GM12878 (cell line): ENCODE data around the gene PLXNA4. TPM values are rescaled to one million over a fixed set of nuclear protein-coding genes. Genes with fewer than 3 reads are reported as not detected.

Experiments used
- ATAC-seq: fragments of 200-7000 bp; cut with Tn5 transposase; 3 replicates; pipeline ENCODE4 v1.9.1; 2020; ENCODE audit warnings: mild to moderate bottlenecking, moderate library complexity
- BruUV-seq: library from RNA; stranded (reverse); fragments of 400-500 nt; replicated peaks from 2 replicates; lab custom pipeline; 2021; lab: Mats Ljungman, UMichigan
- CTCF ChIA-PET: fragments of 300-600 bp; sonication (Branson Sonifier 250); formaldehyde crosslinking; extraction: SDS; loops from one replicate; lab custom pipeline; 2021; ENCODE audit warnings: inconsistent platforms; lab: Yijun Ruan, JAX
- POLR2A ChIA-PET: fragments of 350-600 bp; formaldehyde crosslinking; extraction: SDS; loops from one replicate; lab custom pipeline; 2021; ENCODE audit warnings: inconsistent platforms; lab: Charles Lee
- RAD21 ChIA-PET: fragments of 300-600 bp; sonication (Branson Sonifier 250); formaldehyde crosslinking; loops from one replicate; lab custom pipeline; 2023; ENCODE audit warnings: antibody characterized with exemption; ENCODE audit not compliant: unreplicated experiment; lab: Charles Lee
- SMC1A ChIA-PET: fragments of 300-600 bp; sonication (Branson Sonifier 250); formaldehyde crosslinking; loops from one replicate; lab custom pipeline; 2023; ENCODE audit not compliant: unreplicated experiment, uncharacterized antibody; lab: Charles Lee
- DNase-seq: peaks from one replicate; pipeline ENCODE4 v3.0.0-alpha.2; 2011; ENCODE audit warnings: low read depth, low spot score
- FAIRE-seq: peaks from 3 replicates; lab custom pipeline; 2011; peaks lifted over from hg19 to GRCh38; lab: Jason Lieb, UNC
- H2AFZ ChIP-seq: 2 replicates; pipeline ENCODE4 v1.6.0; 2011; ENCODE audit warnings: low read depth, low read length, control low read depth; ENCODE audit not compliant: control insufficient read depth
- H3K27ac ChIP-seq: 2 replicates; pipeline ENCODE4 v1.5.1; 2011; ENCODE audit warnings: control low read depth; ENCODE audit not compliant: control insufficient read depth, insufficient read depth
- H3K27me3 ChIP-seq, 2 experiments: replicated peaks in 1 of 2; 2 replicates each; pipeline versions ENCODE4 v1.6.0 to v1.6.1; 2011; ENCODE audit warnings: low read length in 1 of 2; ENCODE audit not compliant: control insufficient read depth in 2 of 2, insufficient read depth in 2 of 2
- H3K36me3 ChIP-seq, 2 experiments: 2 replicates each; pipeline ENCODE4 v1.5.1; 2011; ENCODE audit warnings: low read length in 1 of 2; ENCODE audit not compliant: control insufficient read depth in 2 of 2, insufficient read depth in 2 of 2
- H3K4me1 ChIP-seq: 2 replicates; pipeline ENCODE4 v1.6.1; 2011; ENCODE audit warnings: mild to moderate bottlenecking, low read length, moderate library complexity, mixed read lengths; ENCODE audit not compliant: control insufficient read depth, insufficient read depth
- H3K4me2 ChIP-seq: 2 replicates; pipeline ENCODE4 v1.6.0; 2011; ENCODE audit warnings: control low read depth; ENCODE audit not compliant: control insufficient read depth, insufficient read depth
- H3K4me3 ChIP-seq: fragments of 200-600 bp; sonication (generic); 2 replicates; pipeline ENCODE4 v1.5.1; 2016
- H3K79me2 ChIP-seq: 2 replicates; pipeline ENCODE4 v1.6.0; 2011; ENCODE audit warnings: low read length; ENCODE audit not compliant: control insufficient read depth, insufficient read depth
- H3K9ac ChIP-seq: 2 replicates; pipeline ENCODE4 v1.8.0; 2011; ENCODE audit warnings: low read length, control low read depth, mixed read lengths; ENCODE audit not compliant: control insufficient read depth, insufficient read depth
- H3K9me3 ChIP-seq: replicated peaks from 3 replicates; pipeline ENCODE4 v1.5.1; 2011; ENCODE audit warnings: mild to moderate bottlenecking, low read length; ENCODE audit not compliant: control insufficient read depth, insufficient read depth
- H4K20me1 ChIP-seq: 2 replicates; pipeline ENCODE4 v1.6.0; 2011; ENCODE audit not compliant: control insufficient read depth, insufficient read depth
- ASH2L ChIP-seq: fragments of 300-600, 200-600 bp; sonication (generic); IDR thresholded peaks from 2 replicates; pipeline ENCODE4 v1.6.1; 2017; ENCODE audit warnings: low read depth, mild to moderate bottlenecking, borderline replicate concordance
- BCL3 ChIP-seq: IDR thresholded peaks from 2 replicates; pipeline ENCODE4 v1.6.1; 2011; ENCODE audit warnings: borderline replicate concordance, low read depth, mild to moderate bottlenecking, moderate library complexity, low read length; ENCODE audit not compliant: insufficient read depth, poor library complexity, severe bottlenecking
- CBX3 ChIP-seq: fragments of 200-600 bp; sonication (generic); IDR thresholded peaks from 2 replicates; pipeline ENCODE4 v1.6.1; 2016; ENCODE audit warnings: low read depth, borderline replicate concordance
- CREB1 ChIP-seq: IDR thresholded peaks from 2 replicates; pipeline ENCODE4 v1.6.1; 2012; ENCODE audit warnings: low read depth, mild to moderate bottlenecking, inconsistent platforms
- CUX1 ChIP-seq: IDR thresholded peaks from 2 replicates; pipeline ENCODE4 v1.6.1; 2012; ENCODE audit warnings: improper control_type of control experiment, low read depth, low read length; ENCODE audit not compliant: insufficient replicate concordance
- MEF2A ChIP-seq: IDR thresholded peaks from 2 replicates; pipeline ENCODE4 v1.6.1; 2011; ENCODE audit warnings: low read depth, mild to moderate bottlenecking, low read length, moderate library complexity; ENCODE audit not compliant: insufficient read depth
- NR2C1 ChIP-seq: fragments of 450-650 bp; IDR thresholded peaks from 2 replicates; pipeline ENCODE4 v1.6.1; 2017; ENCODE audit warnings: antibody characterized with exemption, mild to moderate bottlenecking, moderate library complexity
- NR2C2 ChIP-seq: IDR thresholded peaks from 2 replicates; pipeline ENCODE4 v1.6.1; 2011; ENCODE audit warnings: borderline replicate concordance, low read depth; ENCODE audit not compliant: control insufficient read depth, insufficient read length
- POLR2A ChIP-seq: IDR thresholded peaks from 2 replicates; pipeline ENCODE4 v1.6.1; 2011; ENCODE audit warnings: low read depth, mild to moderate bottlenecking, low read length
- RAD21 ChIP-seq: IDR thresholded peaks from 2 replicates; pipeline ENCODE4 v1.6.1; 2011; ENCODE audit warnings: mild to moderate bottlenecking, low read depth, low read length, moderate library complexity; ENCODE audit not compliant: insufficient read depth
- RAD51 ChIP-seq: fragments of 450-650 bp; IDR thresholded peaks from 2 replicates; pipeline ENCODE4 v1.6.1; 2016; ENCODE audit warnings: moderate library complexity, mild to moderate bottlenecking, inconsistent platforms
- RBBP5 ChIP-seq: fragments of 200-600 bp; sonication (generic); conservative IDR thresholded peaks from 2 replicates; pipeline ENCODE4 v1.6.1; 2016
- TAF1 ChIP-seq: IDR thresholded peaks from 2 replicates; pipeline ENCODE4 v1.6.1; 2011; ENCODE audit warnings: mild to moderate bottlenecking, low read depth, low read length, borderline replicate concordance
- USF1 ChIP-seq: IDR thresholded peaks from 2 replicates; pipeline ENCODE4 v1.6.1; 2011; ENCODE audit warnings: borderline replicate concordance, low read depth, mild to moderate bottlenecking, moderate library complexity, mixed read lengths, low read length; ENCODE audit not compliant: insufficient read depth; ENCODE audit errors: extremely low read length
- WRNIP1 ChIP-seq: IDR thresholded peaks from 2 replicates; pipeline ENCODE4 v1.6.1; 2011; ENCODE audit warnings: low read depth, low read length, improper control_type of control experiment, borderline replicate concordance
- ZBED1 ChIP-seq: IDR thresholded peaks from 2 replicates; pipeline ENCODE4 v1.6.1; 2016; ENCODE audit warnings: borderline replicate concordance
- ZNF207 ChIP-seq: fragments of 450-650 bp; IDR thresholded peaks from 2 replicates; pipeline ENCODE4 v1.6.1; 2014; ENCODE audit warnings: antibody characterized with exemption, mild to moderate bottlenecking, borderline replicate concordance
- ZNF217 ChIP-seq: fragments of 450-650 bp; IDR thresholded peaks from 2 replicates; pipeline ENCODE4 v1.6.1; 2017; ENCODE audit warnings: antibody characterized with exemption, mild to moderate bottlenecking
- WGBS: methylation state at CpG from one replicate; pipeline ENCODE4 v1.1.6; 2016; ENCODE audit warnings: low lambda C conversion rate; ENCODE audit not compliant: insufficient replicate concordance, insufficient coverage; ENCODE audit errors: missing lambda C conversion rate; 5-methylcytosine and 5-hydroxymethylcytosine counted together
- in situ Hi-C: fragments of 300-500 bp; cut with MboI; formaldehyde crosslinking; loops from 9 replicates; pipeline ENCODE4 v1.14.3; 2018; ENCODE audit warnings: mixed read lengths
- intact Hi-C: fragments of 100-400 bp; cut with micrococcal nuclease; formaldehyde crosslinking; loops from one replicate; pipeline ENCODE4 v1.14.2; 2022; ENCODE audit not compliant: unreplicated experiment
- polyA plus RNA-seq, 11 experiments: library from polyadenylated mRNA; depleted of rRNA in 4 of 11; unstranded in 6 of 11; stranded (reverse) in 5 of 11; fragments of >200 nt; fragmentation: Nextera tagmentation in 4 of 11; fragmentation: Illumina TruSeq in 1 of 11; extraction: Ambion mirVana in 4 of 11; extraction: Trizol in 1 of 11; gene quantifications; 1 replicate in 1 of 11; 2 replicates in 10 of 11; pipeline versions ENCODE4 v1.2.1 to v1.2.3, GENCODE V29; 2011 to 2016; ENCODE audit warnings: inconsistent platforms in 2 of 11, missing spikeins in 2 of 11, low read depth in 1 of 11
- total RNA-seq, 4 experiments: library from RNA; depleted of rRNA in 3 of 4; stranded (reverse); fragments of >200 nt in 3 of 4; fragmentation: Illumina TruSeq in 1 of 4; extraction: Trizol in 1 of 4; gene quantifications; 2 replicates each; pipeline versions ENCODE4 v1.2.1 to v1.2.3, GENCODE V29; 2013 to 2021

Gene PLXNA4
- total and polyA plus RNA-seq, 10 of the 15 experiments (the other 5 are each of a cell fraction or from before 2014, with no cell fraction given) = 0.03 TPM; not detected in 9

GRCh38 chr7:132499065-132499464 lies 77.2 kb downstream of the PLXNA4 start (continued):
- no peak for TF ChIP-seq CUX1
- TF ChIP-seq ZNF207 = no peak
- no peak for TF ChIP-seq RBBP5

- H3K27ac ChIP-seq = no peak overlapping the region
- H2AFZ ChIP-seq = no peak overlapping the region
- H3K36me3 ChIP-seq = no peaks in the 10 kb centered on the region
- no peak for DNase-seq
- no peak overlapping the region for H3K4me3 ChIP-seq
- ChIA-PET SMC1A (no interaction called here), POLR2A (no interaction called here), RAD21 (no interaction called here), CTCF (no interaction called here)
- BruUV-seq = no TSS peak
- in situ Hi-C loops = no loop called here
- intact Hi-C loops = no loop called here
- no peaks in the 10 kb centered on the region for H3K4me1 ChIP-seq
- H4K20me1 ChIP-seq = no peaks in the 10 kb centered on the region
- no peaks in the 10 kb centered on the region; a peak in 2 of 4 replicates for H3K27me3 ChIP-seq
- no peak overlapping the region for H3K4me2 ChIP-seq
- no peak for ATAC-seq
- H3K9ac ChIP-seq = no peak overlapping the region
- no peaks in the 10 kb centered on the region for H3K79me2 ChIP-seq
- 1% methylated on average over 4 of the region's 4 CpGs for whole genome bisulfite sequencing
- no peaks in the 10 kb centered on the region for H3K9me3 ChIP-seq
- no peak for FAIRE-seq
- no peak for TF ChIP-seq RAD51
- no peak for TF ChIP-seq ZNF217
- TF ChIP-seq BCL3 = no peak
- TF ChIP-seq POLR2A = no peak
- TF ChIP-seq TAF1 = no peak
- TF ChIP-seq NR2C2 = no peak
- no peak for TF ChIP-seq ZBED1
- TF ChIP-seq CBX3 = no peak
- TF ChIP-seq ASH2L = no peak
- no peak for TF ChIP-seq WRNIP1
- TF ChIP-seq RAD21 = no peak
- TF ChIP-seq USF1 = no peak
- no peak for TF ChIP-seq MEF2A
- TF ChIP-seq CREB1 = no peak
- no peak for TF ChIP-seq NR2C1
These were observed 78.0 kb downstream of the PLXNA4 start for GRCh38 chr7:132498319-132498718.
